ENCODE measurements around the gene RHOA. TPM values are rescaled to one million over a fixed set of nuclear protein-coding genes. Genes with fewer than 3 reads are reported as not detected.

Gene RHOA
- total RNA-seq: 100 to 1,000 TPM; 352 to 567 TPM
- 100 to 1,000 TPM; 269 to 513 TPM for polyA plus RNA-seq
- long read RNA-seq, donor 1, transcript RHOA-202 (5 exons, 2,031 nt): major isoform, 261 of 358 reads
- long read RNA-seq, donor 1, partial matches to known transcripts: 48 of 358 reads
- long read RNA-seq, donor 1, other reads (novel, unspliced or antisense): 48 of 358 reads
- long read RNA-seq, donor 2, transcript RHOA-202 (5 exons, 2,031 nt): major isoform, 63 of 112 reads
- long read RNA-seq, donor 2, partial matches to known transcripts: 41 of 112 reads
- long read RNA-seq, donor 2, other reads (novel, unspliced or antisense): 6 of 112 reads
- long read RNA-seq, donor 3, transcript RHOA-202 (5 exons, 2,031 nt): major isoform, 129 of 183 reads
- long read RNA-seq, donor 3, partial matches to known transcripts: 40 of 183 reads
- long read RNA-seq, donor 3, other reads (novel, unspliced or antisense): 14 of 183 reads
- long read RNA-seq, donor 4, transcript RHOA-202 (5 exons, 2,031 nt): major isoform, 73 of 118 reads
- long read RNA-seq, donor 4, partial matches to known transcripts: 38 of 118 reads
- long read RNA-seq, donor 4, other reads (novel, unspliced or antisense): 6 of 118 reads
- long read RNA-seq, donor 5, transcript RHOA-202 (5 exons, 2,031 nt): major isoform, 268 of 372 reads
- long read RNA-seq, donor 5, partial matches to known transcripts: 78 of 372 reads
- long read RNA-seq, donor 5, other reads (novel, unspliced or antisense): 22 of 372 reads

DNA sequence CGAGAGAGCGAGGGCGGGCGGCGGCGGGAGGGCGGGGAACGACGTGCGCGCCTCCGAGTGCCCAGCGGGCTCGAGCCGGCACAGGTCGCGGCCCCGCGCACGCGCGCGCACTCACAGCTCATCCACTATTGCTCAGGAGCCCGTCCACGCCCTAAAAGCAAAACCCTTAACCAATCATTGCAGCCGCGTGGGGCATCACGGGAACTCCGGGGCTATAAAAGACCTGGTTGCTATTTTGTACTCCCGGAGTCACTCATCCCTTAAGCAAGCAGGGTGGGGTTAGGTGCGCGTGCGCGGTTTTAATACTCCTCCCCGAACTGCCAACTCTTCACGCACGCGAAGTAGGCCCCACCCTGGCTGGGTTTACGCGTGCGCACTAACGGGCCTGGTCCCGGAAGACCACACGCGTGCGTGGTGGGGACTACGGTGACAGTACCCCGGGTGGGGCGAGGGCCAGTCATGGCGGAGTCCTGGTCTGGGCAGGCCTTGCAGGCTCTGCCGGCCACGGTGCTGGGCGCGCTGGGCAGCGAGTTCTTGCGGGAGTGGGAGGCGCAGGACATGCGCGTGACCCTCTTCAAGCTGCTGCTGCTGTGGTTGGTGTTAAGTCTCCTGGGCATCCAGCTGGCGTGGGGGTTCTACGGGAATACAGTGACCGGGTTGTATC is at the start of gene RHOA, which contains the start of gene TCTA:
Gene RHOA, minus strand, starts transcription at position 9 of the 664 bp plus-strand sequence. CDS start 36,387 bp downstream, outside the sequence.
Gene TCTA, plus strand, starts transcription at position 456 of the 664 bp plus-strand sequence. Its CDS starts 4 bp downstream, at position 460.
- peaks cover 0 to 7% (median 5%) of the 10 kb centered on the region in 4 donors for H3K36me3 ChIP-seq (ENCODE audit: control insufficient read depth in 4 of 4, insufficient read depth in 4 of 4, low read length in 4 of 4)
- ATAC-seq (ENCODE audit: insufficient read depth, low FRiP score): peak; percentile 92
- H3K4me1 ChIP-seq (ENCODE audit: control insufficient read depth in 5 of 5, insufficient read depth in 5 of 5, low read length in 5 of 5): peaks cover 13 to 32% (median 24%) of the 10 kb centered on the region in 5 donors
- peak within 1 kb of the TSS; percentile 52 to 72 for H3K9ac ChIP-seq (ENCODE audit: insufficient read depth in 1 of 2, low read length in 2 of 2)
- H3K4me3 ChIP-seq: peak within 1 kb of the TSS; percentile 88
- peak; percentile 100 for DNase-seq
- TF ChIP-seq, protein P1, sequence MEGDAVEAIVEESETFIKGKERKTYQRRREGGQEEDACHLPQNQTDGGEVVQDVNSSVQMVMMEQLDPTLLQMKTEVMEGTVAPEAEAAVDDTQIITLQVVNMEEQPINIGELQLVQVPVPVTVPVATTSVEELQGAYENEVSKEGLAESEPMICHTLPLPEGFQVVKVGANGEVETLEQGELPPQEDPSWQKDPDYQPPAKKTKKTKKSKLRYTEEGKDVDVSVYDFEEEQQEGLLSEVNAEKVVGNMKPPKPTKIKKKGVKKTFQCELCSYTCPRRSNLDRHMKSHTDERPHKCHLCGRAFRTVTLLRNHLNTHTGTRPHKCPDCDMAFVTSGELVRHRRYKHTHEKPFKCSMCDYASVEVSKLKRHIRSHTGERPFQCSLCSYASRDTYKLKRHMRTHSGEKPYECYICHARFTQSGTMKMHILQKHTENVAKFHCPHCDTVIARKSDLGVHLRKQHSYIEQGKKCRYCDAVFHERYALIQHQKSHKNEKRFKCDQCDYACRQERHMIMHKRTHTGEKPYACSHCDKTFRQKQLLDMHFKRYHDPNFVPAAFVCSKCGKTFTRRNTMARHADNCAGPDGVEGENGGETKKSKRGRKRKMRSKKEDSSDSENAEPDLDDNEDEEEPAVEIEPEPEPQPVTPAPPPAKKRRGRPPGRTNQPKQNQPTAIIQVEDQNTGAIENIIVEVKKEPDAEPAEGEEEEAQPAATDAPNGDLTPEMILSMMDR (IDR thresholded peaks at IDR 0.05; ENCODE audit: control extremely low read depth, extremely low read depth): no peak
- H3K27ac ChIP-seq (ENCODE audit: low read depth in 1 of 2, low read length in 1 of 2): peak within 1 kb of the TSS; percentile 99 to 100
- H3K9me3 ChIP-seq (ENCODE audit: control insufficient read depth in 4 of 4, insufficient read depth in 3 of 4, low read length in 3 of 4): no peaks in the 10 kb centered on the region
- WGBS, 2 donors: 0 to 1% methylated on average over 61 to 62 of the region's 62 CpGs
- H3K27me3 ChIP-seq (ENCODE audit: control insufficient read depth in 3 of 3, insufficient read depth in 3 of 3, low read length in 2 of 3): no peaks in the 10 kb centered on the region

DNA sequence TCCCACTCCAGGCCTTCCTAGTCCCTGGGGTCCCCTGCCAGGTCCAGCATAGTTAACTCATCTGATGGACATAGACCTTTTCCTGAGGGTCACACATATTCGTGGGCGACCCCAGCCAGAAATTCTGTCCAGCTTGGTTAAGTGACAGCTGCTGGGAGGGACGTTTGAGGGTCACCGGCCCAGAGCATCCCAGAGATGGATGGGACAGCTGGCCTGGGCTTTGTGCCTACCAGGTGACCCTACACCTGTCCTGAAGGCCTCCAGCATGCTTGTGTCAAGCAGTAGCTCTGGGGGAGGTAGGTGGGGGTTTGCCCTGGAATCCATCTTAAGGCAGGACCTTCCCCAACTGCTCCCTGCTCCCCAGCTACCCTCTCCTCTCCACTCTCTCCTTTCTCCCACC is 49.2 kb upstream of the RHOA start:
- Histone ChIP-seq H3K36me3 (ENCODE audit: control insufficient read depth in 4 of 4, insufficient read depth in 4 of 4, low read length in 4 of 4) (no peaks in the 10 kb centered on the region), H3K9me3 (ENCODE audit: control insufficient read depth in 4 of 4, insufficient read depth in 3 of 4, low read length in 3 of 4) (no peaks in the 10 kb centered on the region), H3K4me3 (no peak overlapping the region), H3K27me3 (ENCODE audit: control insufficient read depth in 3 of 3, insufficient read depth in 3 of 3, low read length in 2 of 3) (no peaks in the 10 kb centered on the region), H3K4me1 (ENCODE audit: control insufficient read depth in 5 of 5, insufficient read depth in 5 of 5, low read length in 5 of 5) (peaks cover 0 to 17% (median 16%) of the 10 kb centered on the region in 5 donors), H3K27ac (ENCODE audit: low read depth in 1 of 2, low read length in 1 of 2) (peak overlapping the region in 1 of 2 donors; percentile 68), H3K9ac (ENCODE audit: insufficient read depth in 1 of 2, low read length in 2 of 2) (no peak overlapping the region)
- ATAC-seq (ENCODE audit: insufficient read depth, low FRiP score) (no peak), DNase-seq (no peak)
- 89 to 90% methylated on average over 4 of the region's 4 CpGs for WGBS, 2 donors
- TF ChIP-seq, protein P1 (IDR thresholded peaks at IDR 0.05; ENCODE audit: control extremely low read depth, extremely low read depth): no peak

DNA sequence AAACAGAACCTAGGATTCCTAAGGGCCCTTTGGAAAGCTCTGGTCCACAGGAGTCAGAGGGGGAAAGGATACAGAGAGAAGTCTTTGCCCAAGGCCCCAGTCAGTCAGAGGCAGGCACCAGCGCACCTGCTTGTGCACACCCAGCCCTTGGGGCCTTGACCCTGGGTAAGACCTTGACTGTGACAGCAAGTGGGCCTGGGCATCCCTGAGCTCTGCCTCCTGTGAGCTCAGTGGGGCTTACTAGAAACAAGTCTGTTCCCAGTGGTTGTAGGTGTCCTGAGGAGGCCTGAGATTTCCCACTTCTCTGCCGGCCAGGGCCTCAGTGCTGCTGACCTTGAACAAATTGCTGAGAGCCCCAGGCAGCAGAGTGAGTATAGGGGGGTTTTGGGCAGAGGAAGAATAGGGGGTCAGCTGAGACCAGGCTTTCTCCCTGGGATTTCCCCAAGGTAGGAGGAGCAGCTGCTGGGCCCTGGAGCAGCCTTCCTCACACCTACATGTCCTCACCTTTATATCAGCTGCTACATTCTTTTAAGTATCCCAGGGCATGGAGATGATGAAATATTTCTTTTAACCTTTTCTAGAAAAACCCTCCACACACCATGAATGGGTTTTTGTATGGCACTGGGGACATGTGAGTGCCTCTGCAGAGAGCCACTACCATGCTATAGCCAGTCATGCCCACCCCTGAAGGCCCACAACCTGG is 48.6 kb upstream of the RHOA start:
- Histone ChIP-seq H3K4me3 (no peak overlapping the region), H3K36me3 (ENCODE audit: control insufficient read depth in 4 of 4, insufficient read depth in 4 of 4, low read length in 4 of 4) (no peaks in the 10 kb centered on the region), H3K9ac (ENCODE audit: insufficient read depth in 1 of 2, low read length in 2 of 2) (no peak overlapping the region), H3K9me3 (ENCODE audit: control insufficient read depth in 4 of 4, insufficient read depth in 3 of 4, low read length in 3 of 4) (no peaks in the 10 kb centered on the region), H3K4me1 (ENCODE audit: control insufficient read depth in 5 of 5, insufficient read depth in 5 of 5, low read length in 5 of 5) (peaks cover 3 to 17% (median 16%) of the 10 kb centered on the region in 5 donors), H3K27me3 (ENCODE audit: control insufficient read depth in 3 of 3, insufficient read depth in 3 of 3, low read length in 2 of 3) (no peaks in the 10 kb centered on the region), H3K27ac (ENCODE audit: low read depth in 1 of 2, low read length in 1 of 2) (no peak overlapping the region)
- ATAC-seq (ENCODE audit: insufficient read depth, low FRiP score): no peak
- TF ChIP-seq, protein P1 (IDR thresholded peaks at IDR 0.05; ENCODE audit: control extremely low read depth, extremely low read depth): no peak
- WGBS, 2 donors: 91 to 95% methylated on average over 2 of the region's 2 CpGs
- no peak for DNase-seq

All from lung (tissue), 16 donors.